Gastroesophageal sphincter (tissue), 4 donors: ENCODE results near the gene SMG6. TPM values are rescaled to one million over a fixed set of nuclear protein-coding genes. Genes with fewer than 3 reads are reported as not detected.

ENCODE experiments used
- ATAC-seq: fragments of 150-250 bp; one replicate; pipeline ENCODE4 v1.9.1; 2016; ENCODE audit warnings: mild to moderate bottlenecking, moderate library complexity
- H3K27ac ChIP-seq, 4 donors: fragments of 200-600 bp; sonication (generic) in 3 of 4; 1 replicate in 3 of 4; 2 replicates in 1 of 4; pipeline ENCODE4 v1.5.1; 2016 to 2019
- H3K27me3 ChIP-seq: fragments of 200-600 bp; sonication (generic); one replicate; pipeline ENCODE4 v1.5.1; 2019
- H3K36me3 ChIP-seq, 2 donors: fragments of 200-600 bp; sonication (generic); one replicate each; pipeline ENCODE4 v1.5.1; 2019; ENCODE audit warnings: control low read depth in 1 of 2
- H3K4me1 ChIP-seq, 3 donors: fragments of 200-600 bp; sonication (generic); 1 replicate in 2 of 3; 2 replicates in 1 of 3; pipeline ENCODE4 v1.5.1; 2016 to 2019; ENCODE audit warnings: control low read depth in 2 of 3
- H3K4me3 ChIP-seq, 2 donors: fragments of 200-600 bp; sonication (generic); one replicate each; pipeline ENCODE4 v1.5.1; 2019; ENCODE audit warnings: mild to moderate bottlenecking in 1 of 2, moderate library complexity in 1 of 2
- H3K9me3 ChIP-seq, 3 donors: fragments of 200-600 bp; sonication (generic); one replicate each; pipeline ENCODE4 v1.5.1; 2017 to 2019; ENCODE audit warnings: control low read depth in 2 of 3
- CTCF ChIP-seq, 4 experiments: fragments of 200-600 bp in 2 of 4; fragments of 450-650 bp in 2 of 4; sonication (generic) in 1 of 4; IDR thresholded peaks; one replicate each; pipeline ENCODE4 v1.5.1; 2017 to 2019; ENCODE audit warnings: antibody characterized with exemption in 4 of 4, mild to moderate bottlenecking in 2 of 4, moderate library complexity in 2 of 4
- EP300 ChIP-seq: sonication (generic); formaldehyde crosslinking; IDR thresholded peaks from one replicate; pipeline ENCODE4 v1.6.1; 2017; ENCODE audit warnings: antibody characterized with exemption, mild to moderate bottlenecking
- POLR2A ChIP-seq, 2 donors: fragments of 450-650 bp; IDR thresholded peaks; one replicate each; pipeline ENCODE4 v1.6.1; 2017; ENCODE audit warnings: antibody characterized with exemption in 2 of 2, mild to moderate bottlenecking in 2 of 2, moderate library complexity in 1 of 2
- POLR2AphosphoS5 ChIP-seq: sonication (generic); formaldehyde crosslinking; IDR thresholded peaks from one replicate; pipeline ENCODE4 v1.6.1; 2017; ENCODE audit warnings: antibody characterized with exemption
- WGBS, 2 donors: methylation state at CpG; one replicate each; pipeline ENCODE4 v1.1.5; 2018; ENCODE audit warnings: low coverage in 1 of 2; 5-methylcytosine and 5-hydroxymethylcytosine counted together
- total RNA-seq, 4 donors: library from RNA; depleted of rRNA; stranded (reverse); fragments of >200 nt; gene quantifications; one replicate each; pipeline ENCODE4 v1.1.0, GENCODE V29; 2016

The SMG6 gene
- total RNA-seq, 4 donors from 2014 or later = 27.2 to 75.5 (median 43.9) TPM

DNA sequence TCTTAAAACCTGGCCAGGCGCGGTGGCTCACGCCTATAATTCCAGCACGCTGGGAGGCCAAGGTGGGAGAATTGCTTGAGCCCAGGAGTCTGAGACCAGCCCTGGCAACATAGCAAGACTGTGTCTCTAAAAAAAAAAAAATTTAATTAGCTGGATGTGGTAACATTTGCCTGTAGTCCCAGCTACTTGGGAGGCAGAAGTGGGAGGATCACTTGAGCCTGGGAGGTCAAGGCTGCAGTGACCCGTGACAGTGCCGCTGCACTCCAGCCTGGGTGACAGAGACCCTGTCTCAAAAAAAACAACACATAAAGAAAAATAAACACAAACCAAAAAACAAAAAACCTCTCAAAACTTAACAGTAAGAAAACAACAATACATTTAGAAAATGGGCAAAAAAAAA is 106.3 kb downstream of the SMG6 start:
- H3K36me3 ChIP-seq = peaks cover 0 to 25% of the 10 kb centered on the region in 2 donors
- TF ChIP-seq CTCF (IDR thresholded peaks at IDR 0.05) (no peak), EP300 (no peak), POLR2AphosphoS5 (no peak), POLR2A (IDR thresholded peaks at IDR 0.05) (no peak)
- no peaks in the 10 kb centered on the region for H3K9me3 ChIP-seq
- H3K27me3 ChIP-seq = no peaks in the 10 kb centered on the region
- H3K27ac ChIP-seq = no peak overlapping the region
- H3K4me3 ChIP-seq = no peak overlapping the region
- H3K4me1 ChIP-seq = peaks cover 0 to 10% (median 0%) of the 10 kb centered on the region in 3 donors
- no peak for ATAC-seq
- 89 to 91% methylated on average over 5 to 6 of the region's 6 CpGs for WGBS, 2 donors

DNA sequence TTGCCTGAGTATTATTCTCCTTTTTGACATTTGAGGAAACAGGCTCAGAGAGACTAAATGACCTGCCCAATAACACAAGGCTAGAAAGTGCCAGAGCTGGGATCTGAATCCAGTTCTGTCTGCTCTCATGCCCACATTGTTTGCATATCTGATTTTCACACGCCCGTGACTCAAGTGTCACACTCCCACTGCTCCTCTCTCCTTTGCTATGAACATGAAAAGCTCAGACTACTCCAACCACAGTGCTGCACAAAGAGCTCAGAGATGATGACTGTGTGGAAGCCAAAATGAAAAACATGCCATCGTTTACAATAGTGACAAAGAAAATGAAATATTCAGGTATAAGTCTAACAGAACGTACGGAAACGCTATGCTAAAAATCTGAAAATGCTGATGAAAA is 107.9 kb downstream of the SMG6 start:
- Histone ChIP-seq H3K27ac (no peak overlapping the region), H3K36me3 (peaks cover 0 to 23% of the 10 kb centered on the region in 2 donors), H3K4me1 (peaks cover 0 to 24% (median 0%) of the 10 kb centered on the region in 3 donors), H3K9me3 (no peaks in the 10 kb centered on the region), H3K4me3 (no peak overlapping the region), H3K27me3 (no peaks in the 10 kb centered on the region)
- ATAC-seq = no peak
- 65 to 80% methylated on average over 4 of the region's 6 CpGs for WGBS, 2 donors
- TF ChIP-seq POLR2AphosphoS5 = no peak
- TF ChIP-seq POLR2A (IDR thresholded peaks at IDR 0.05) = no peak
- TF ChIP-seq CTCF (IDR thresholded peaks at IDR 0.05) = no peak
- TF ChIP-seq EP300 = no peak

GRCh38 chr17:2194889-2195335 is 108.7 kb downstream of the SMG6 start:
- Histone ChIP-seq H3K4me3 (no peak overlapping the region), H3K4me1 (peaks cover 0 to 32% (median 6%) of the 10 kb centered on the region in 3 donors), H3K9me3 (no peaks in the 10 kb centered on the region), H3K27me3 (no peaks in the 10 kb centered on the region), H3K27ac (no peak overlapping the region), H3K36me3 (peaks cover 0 to 23% of the 10 kb centered on the region in 2 donors)
- ATAC-seq = no peak
- TF ChIP-seq POLR2AphosphoS5 (no peak), POLR2A (IDR thresholded peaks at IDR 0.05) (no peak), EP300 (no peak), CTCF (IDR thresholded peaks at IDR 0.05) (no peak)
- WGBS, 2 donors = 57 to 80% methylated on average over 4 to 5 of the region's 5 CpGs

GRCh38 chr17:2192367-2193057 is 111.1 kb downstream of the SMG6 start:
- Histone ChIP-seq H3K27me3 (no peaks in the 10 kb centered on the region), H3K27ac (peak overlapping the region in 3 of 4 donors; percentile 28 to 54 (median 34)), H3K4me3 (no peak overlapping the region), H3K4me1 (peaks cover 0 to 43% (median 17%) of the 10 kb centered on the region in 3 donors), H3K9me3 (no peaks in the 10 kb centered on the region), H3K36me3 (peaks cover 0 to 33% of the 10 kb centered on the region in 2 donors)
- peak; percentile 45 for ATAC-seq
- 33 to 40% methylated on average over 5 to 7 of the region's 7 CpGs for WGBS, 2 donors
- TF ChIP-seq CTCF (IDR thresholded peaks at IDR 0.05) (no peak), POLR2A (IDR thresholded peaks at IDR 0.05) (no peak), EP300 (no peak), POLR2AphosphoS5 (no peak)

GRCh38 chr17:2191785-2192184 is 111.8 kb downstream of the SMG6 start:
- peaks cover 0 to 41% of the 10 kb centered on the region in 2 donors for H3K36me3 ChIP-seq
- no peaks in the 10 kb centered on the region for H3K27me3 ChIP-seq
- H3K4me1 ChIP-seq = peaks cover 0 to 43% (median 17%) of the 10 kb centered on the region in 3 donors
- TF ChIP-seq EP300 (no peak), POLR2A (IDR thresholded peaks at IDR 0.05) (no peak), POLR2AphosphoS5 (no peak), CTCF (IDR thresholded peaks at IDR 0.05) (no peak)
- H3K9me3 ChIP-seq = no peaks in the 10 kb centered on the region
- ATAC-seq = no peak
- WGBS, 2 donors = 55 to 82% methylated on average over 2 to 9 of the region's 9 CpGs
- H3K27ac ChIP-seq = peak overlapping the region in 3 of 4 donors; percentile 28 to 54 (median 34)
- no peak overlapping the region for H3K4me3 ChIP-seq
